ENCODE results near the gene CALB2.

Gene CALB2

DNA sequence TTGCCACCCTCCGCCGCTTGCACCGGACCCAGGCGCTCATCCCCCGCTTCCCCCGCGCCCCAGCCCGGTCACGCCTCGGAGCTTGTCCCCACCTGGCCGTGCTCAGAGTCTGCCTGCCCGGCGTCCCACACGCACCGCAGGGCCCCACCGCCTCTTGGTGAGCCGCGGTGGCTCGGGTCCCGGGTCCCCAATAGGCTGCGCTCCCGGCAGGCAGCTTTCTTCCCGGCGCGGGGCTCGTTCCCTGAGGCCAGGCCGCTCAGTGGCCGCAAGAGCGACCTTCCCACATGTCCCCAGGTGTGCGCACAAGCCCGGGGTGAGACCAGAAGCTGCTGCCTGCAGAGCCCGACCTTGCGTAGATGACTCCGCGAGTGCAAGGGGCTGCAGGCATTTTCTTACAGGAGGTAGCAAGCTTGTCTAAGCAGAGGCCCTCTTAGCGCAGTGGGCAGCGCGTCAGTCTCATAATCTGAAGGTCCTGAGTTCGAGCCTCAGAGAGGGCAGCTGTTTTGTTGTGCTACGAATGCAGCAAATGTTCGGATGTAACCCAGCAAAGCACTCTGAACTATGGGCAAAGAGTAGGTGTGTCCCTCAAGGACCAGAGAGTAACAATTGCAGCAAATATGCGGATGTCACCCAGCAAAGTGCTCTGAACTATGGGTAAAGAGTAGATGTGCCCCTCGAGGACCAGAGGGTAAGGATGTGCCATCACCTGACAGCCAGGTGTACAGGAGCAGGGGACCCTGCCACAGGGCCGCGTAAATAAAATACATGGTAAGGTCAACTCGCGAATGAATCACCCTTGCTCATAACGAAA lies 67.8 kb downstream of the CALB2 start:
- DNase-seq (ENCODE audit: low read depth in 3 of 3), result peak in 1 of 3 donors; percentile 31

GRCh38 chr16:71426880-71427615 lies 68.5 kb downstream of the CALB2 start:
- DNase-seq (ENCODE audit: low read depth in 3 of 3), result no peak

DNA sequence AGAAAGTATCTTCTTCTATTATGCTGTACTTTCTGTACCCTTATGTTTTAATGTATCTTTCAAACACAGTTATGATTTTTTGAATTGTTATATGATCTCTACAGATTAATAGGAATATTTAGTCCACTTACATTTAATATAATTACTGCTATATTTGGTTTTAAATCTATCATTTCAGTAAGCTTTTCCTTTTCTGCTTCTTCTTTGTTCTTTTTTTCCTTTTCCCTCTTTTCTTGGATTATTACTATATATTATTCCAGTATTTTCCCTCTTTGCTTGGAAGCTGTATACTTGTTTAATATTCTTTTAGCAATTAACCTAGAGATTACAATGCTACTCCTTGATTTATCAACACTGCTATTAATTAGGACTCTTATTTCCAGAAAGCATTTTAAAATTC lies 69.9 kb downstream of the CALB2 start:
- no peak for DNase-seq (ENCODE audit: low read depth in 3 of 3)

- DNase-seq (ENCODE audit: low read depth in 3 of 3), result no peak
Measured at GRCh38 chr16:71428883-71429282, 70.4 kb downstream of the CALB2 start.

DNA sequence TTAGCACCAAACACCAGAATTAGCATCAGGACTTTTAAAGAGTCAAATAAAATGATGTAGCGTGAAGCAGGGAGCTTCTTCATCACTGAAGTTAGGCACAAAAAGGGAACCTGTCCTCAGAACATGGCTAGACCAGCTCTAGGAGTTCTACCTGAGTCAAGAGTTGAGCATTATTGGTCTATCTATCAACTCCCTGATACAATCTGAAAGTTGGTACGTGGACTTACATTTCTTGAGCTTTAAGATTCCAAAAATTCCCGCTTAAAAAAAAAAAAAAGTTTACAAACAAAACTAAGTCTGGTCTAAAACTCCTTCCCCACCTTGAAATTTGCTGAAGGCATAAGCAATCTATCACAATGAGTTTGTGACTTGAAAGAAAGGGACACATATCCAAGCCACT lies 71.1 kb downstream of the CALB2 start:
- no peak for DNase-seq (ENCODE audit: low read depth in 3 of 3)

- no peak for DNase-seq (ENCODE audit: low read depth in 3 of 3)
Measured at GRCh38 chr16:71430744-71431143, 72.2 kb downstream of the CALB2 start.

DNA sequence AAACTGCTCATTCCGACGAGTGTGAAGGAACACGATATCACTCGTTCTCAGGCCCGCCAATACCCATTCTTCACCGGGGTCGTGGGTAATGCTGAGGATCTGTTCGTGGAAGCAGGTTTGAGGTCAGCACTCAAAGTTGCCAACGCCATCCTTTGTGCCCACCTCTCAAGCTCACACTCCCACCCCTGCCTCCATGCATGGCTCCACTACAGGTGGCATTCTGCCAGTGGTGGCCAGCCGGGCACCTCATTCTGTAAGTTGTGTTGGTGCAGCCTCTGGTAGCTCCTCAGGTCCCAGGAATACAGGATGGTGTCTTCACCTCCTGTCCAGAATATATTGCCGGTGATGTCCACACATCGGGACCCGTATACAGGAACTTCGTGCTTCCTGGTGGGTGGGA lies 72.7 kb downstream of the CALB2 start:
- DNase-seq (ENCODE audit: low read depth in 3 of 3), result no peak

DNA sequence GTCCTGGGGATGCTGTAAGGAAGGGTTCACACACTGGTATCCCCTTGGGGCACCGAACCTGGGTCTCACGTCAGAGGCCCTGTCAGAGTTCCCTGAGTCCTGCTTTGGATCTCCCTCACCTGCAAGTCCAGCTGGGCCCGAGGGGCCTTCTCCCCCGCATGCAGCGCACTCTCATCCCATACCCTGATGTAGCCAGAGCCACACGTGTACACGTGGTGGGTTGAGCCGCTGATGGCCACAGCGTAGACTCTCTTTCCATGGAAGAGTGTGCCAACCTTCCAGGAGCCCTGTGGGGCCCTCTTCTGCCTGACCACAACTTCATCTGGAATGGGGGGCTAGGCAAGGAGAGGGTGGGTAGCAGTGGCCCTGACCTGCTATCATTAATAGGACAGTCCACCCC lies 73.5 kb downstream of the CALB2 start:
- DNase-seq (ENCODE audit: low read depth in 3 of 3), result no peak

DNA sequence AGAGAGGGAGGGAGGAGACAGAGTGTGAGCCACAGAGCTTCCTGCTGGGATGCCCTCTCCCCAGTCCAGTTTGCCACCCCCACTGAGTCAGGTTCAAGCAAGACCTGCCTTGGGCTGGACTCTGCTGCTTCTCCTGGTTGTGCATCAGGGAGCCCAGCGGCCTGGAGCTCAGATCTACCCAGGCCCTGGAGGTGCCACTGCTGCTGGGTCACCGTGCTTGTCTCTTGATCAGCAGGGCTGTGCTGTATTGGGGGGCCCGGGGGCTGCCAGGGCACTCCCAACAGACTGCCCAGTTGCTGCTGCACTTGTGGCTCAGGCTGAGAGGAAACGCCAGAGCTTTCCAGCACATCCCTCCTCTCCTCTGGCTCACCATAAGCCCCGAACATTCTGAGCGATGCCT lies 74.4 kb downstream of the CALB2 start:
- DNase-seq (ENCODE audit: low read depth in 3 of 3), result no peak

GRCh38 chr16:71436473-71436872 lies 78.0 kb downstream of the CALB2 start:
- no peak for DNase-seq (ENCODE audit: low read depth in 3 of 3)

DNA sequence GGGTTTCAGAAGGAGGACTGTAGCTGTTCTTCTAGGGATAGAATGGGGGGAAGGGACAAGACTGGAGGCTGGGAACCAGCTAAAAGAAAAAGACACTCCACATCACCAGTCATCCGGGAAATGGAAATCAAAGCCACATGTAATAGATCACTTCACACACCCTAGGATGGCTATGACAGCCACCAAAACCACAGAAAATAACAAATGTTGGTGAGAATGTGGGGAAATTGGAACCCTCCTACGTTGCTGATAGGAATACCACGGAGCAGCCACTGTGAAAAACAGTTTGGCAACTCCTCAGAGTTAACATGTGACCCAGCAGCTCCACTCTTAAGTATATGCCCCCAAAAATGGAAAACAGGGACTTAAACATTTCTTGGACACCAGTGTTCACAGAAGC lies 81.0 kb downstream of the CALB2 start:
- no peak for DNase-seq (ENCODE audit: low read depth in 3 of 3)

Measured in stimulated activated CD4-positive, alpha-beta T cell treated with anti-CD3 and anti-CD28 coated beads, TNF-alpha, amount 100 ng/mL, for 48 hours (primary cell).